Lung microvascular endothelial cell (primary cell): ENCODE data around the gene YPEL1. TPM values are rescaled to one million over a fixed set of nuclear protein-coding genes. Genes with fewer than 3 reads are reported as not detected.

Experiments used
- DNase-seq, 2 donors: peaks; one replicate each; pipeline versions ENCODE4 v3.0.0 to v3.0.0-alpha.2; 2010; ENCODE audit warnings: low read depth in 2 of 2
- total RNA-seq: library from RNA; depleted of rRNA; stranded (reverse); fragments of >200 nt; gene quantifications from 2 replicates; pipeline ENCODE4 v1.2.1, GENCODE V29; 2014

YPEL1 gene
- total RNA-seq: 2.8 and 5.2 TPM in 2 replicates

GRCh38 chr22:21735200-21736083 lies at the start of gene YPEL1:
TSS of gene YPEL1 (minus strand) at chr22:21735794. CDS start at chr22:21710744, 25,050 bp downstream.
- DNase-seq: peak; percentile 98

- no peak for DNase-seq
These were observed 44.7 kb upstream of the YPEL1 start for GRCh38 chr22:21780259-21780658.

GRCh38 chr22:21779444-21779843 lies 43.9 kb upstream of the YPEL1 start:
- DNase-seq: no peak

GRCh38 chr22:21778705-21779363 lies 43.2 kb upstream of the YPEL1 start:
- DNase-seq: peak in 1 of 2 donors; percentile 38

GRCh38 chr22:21771631-21771976 lies 36.0 kb upstream of the YPEL1 start:
- DNase-seq: no peak

- no peak for DNase-seq
These were observed 32.8 kb upstream of the YPEL1 start for GRCh38 chr22:21768435-21768834.

GRCh38 chr22:21766691-21767462 lies 31.3 kb upstream of the YPEL1 start:
- no peak for DNase-seq

GRCh38 chr22:21765909-21766529 lies 30.4 kb upstream of the YPEL1 start:
- no peak for DNase-seq

GRCh38 chr22:21764038-21764804 lies 28.6 kb upstream of the YPEL1 start:
- no peak for DNase-seq

GRCh38 chr22:21762712-21763581 lies 27.4 kb upstream of the YPEL1 start:
- DNase-seq: no peak

- no peak for DNase-seq
These were observed 26.5 kb upstream of the YPEL1 start for GRCh38 chr22:21761994-21762680.

- DNase-seq: no peak
These were observed 25.5 kb upstream of the YPEL1 start for GRCh38 chr22:21761086-21761485.

- no peak for DNase-seq
These were observed 25.0 kb upstream of the YPEL1 start for GRCh38 chr22:21760640-21761039.

GRCh38 chr22:21759646-21760376 lies 24.2 kb upstream of the YPEL1 start:
- no peak for DNase-seq

GRCh38 chr22:21759093-21759492 lies 23.5 kb upstream of the YPEL1 start:
- DNase-seq: no peak

GRCh38 chr22:21758091-21758864 lies 22.7 kb upstream of the YPEL1 start:
- peak; percentile 17 to 44 for DNase-seq

GRCh38 chr22:21755851-21756284 lies 20.3 kb upstream of the YPEL1 start:
- DNase-seq: peak; percentile 33 to 74

GRCh38 chr22:21754523-21754922 lies 18.9 kb upstream of the YPEL1 start:
- DNase-seq: no peak
